22Rv1 (cell line): ENCODE results near the gene GPAM.

Experiments used
- CTCF ChIP-seq: fragments of 450-650 bp; IDR thresholded peaks from 2 replicates; pipeline ENCODE4 v1.5.1; 2017; ENCODE audit warnings: mild to moderate bottlenecking
- ZFX ChIP-seq: fragments of 450-650 bp; IDR thresholded peaks from 2 replicates; pipeline ENCODE4 v1.6.1; 2017; ENCODE audit warnings: antibody characterized with exemption, borderline replicate concordance

GRCh38 chr10:112122827-112123226, 60.7 kb downstream of the GPAM start:
- TF ChIP-seq CTCF (no peak), ZFX (no peak)
